ENCODE results near the gene ROR1. TPM values are rescaled to one million over a fixed set of nuclear protein-coding genes. Genes with fewer than 3 reads are reported as not detected.

ROR1 gene
- total RNA-seq, 6 donors from 2014 or later, result 19.7 to 39.8 (median 28.5) TPM

DNA sequence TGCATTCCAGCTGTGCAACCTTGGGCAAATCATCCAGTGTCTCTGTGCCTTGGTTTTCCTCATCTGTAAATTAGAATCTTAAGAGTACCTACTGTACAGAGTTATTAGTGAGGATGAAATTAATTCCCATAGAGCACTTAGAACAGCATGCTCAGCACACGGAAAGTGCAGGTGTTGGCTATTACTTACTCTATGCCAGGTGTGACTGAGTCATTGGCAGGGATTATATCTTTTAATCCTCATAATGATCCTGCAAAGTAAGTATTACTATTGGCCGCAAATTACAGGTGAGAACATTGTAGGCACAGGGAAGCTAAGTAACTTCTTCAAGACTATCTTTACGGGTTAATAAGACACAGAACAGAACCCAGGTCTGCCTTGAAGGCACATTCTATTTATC lies 423.3 kb downstream of the ROR1 start:
- Histone ChIP-seq H3K27me3 (no peaks in the 10 kb centered on the region), H3K27ac (no peak overlapping the region), H3K4me3 (no peak overlapping the region), H3K9me3 (no peaks in the 10 kb centered on the region), H3K4me1 (no peaks in the 10 kb centered on the region), H3K36me3 (no peaks in the 10 kb centered on the region)
- no peak for TF ChIP-seq POLR2AphosphoS5 (IDR thresholded peaks at IDR 0.05)
- TF ChIP-seq EP300 (IDR thresholded peaks at IDR 0.05), result no peak
- no peak for TF ChIP-seq POLR2A (IDR thresholded peaks at IDR 0.05)
- no peak for TF ChIP-seq CTCF (IDR thresholded peaks at IDR 0.05)
- DNase-seq, result no peak
- 93 to 97% methylated on average over 3 of the region's 3 CpGs for WGBS, 2 donors
- ATAC-seq (ENCODE audit: low FRiP score in 2 of 2), result no peak

GRCh38 chr1:64199154-64199553 lies 425.3 kb downstream of the ROR1 start:
- no peaks in the 10 kb centered on the region for H3K4me1 ChIP-seq
- no peak for ATAC-seq (ENCODE audit: low FRiP score in 2 of 2)
- TF ChIP-seq POLR2AphosphoS5 (IDR thresholded peaks at IDR 0.05) (no peak), POLR2A (IDR thresholded peaks at IDR 0.05) (no peak)
- no peak overlapping the region for H3K27ac ChIP-seq
- no peaks in the 10 kb centered on the region for H3K9me3 ChIP-seq
- WGBS, 2 donors, result 67 to 92% methylated on average over 1 to 2 of the region's 2 CpGs
- DNase-seq, result no peak
- no peak overlapping the region for H3K4me3 ChIP-seq
- H3K27me3 ChIP-seq, result no peaks in the 10 kb centered on the region
- H3K36me3 ChIP-seq, result no peaks in the 10 kb centered on the region

DNA sequence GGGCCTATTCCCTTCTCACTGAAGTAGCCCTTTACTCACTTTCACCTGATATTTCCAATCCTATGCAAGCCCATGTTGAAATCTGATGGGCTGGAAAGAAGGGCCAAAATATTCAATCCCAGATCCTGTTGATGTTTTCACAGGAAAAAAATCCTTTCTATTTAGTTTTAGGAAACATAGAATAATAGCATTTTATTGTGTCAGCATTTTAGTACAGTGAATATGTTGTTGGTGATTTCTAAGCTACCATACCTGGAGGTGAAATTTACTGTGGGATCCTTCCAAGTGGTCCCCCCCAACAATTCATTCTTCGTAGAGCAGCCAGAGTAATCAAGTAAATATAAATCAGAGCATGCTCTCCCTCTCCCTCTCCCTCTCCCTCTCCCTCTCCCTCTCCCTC lies 426.2 kb downstream of the ROR1 start:
- WGBS, 2 donors, result 0 to 79% methylated on average over 1 of the region's 1 CpG
- no peak for TF ChIP-seq EP300 (IDR thresholded peaks at IDR 0.05)
- no peak for TF ChIP-seq CTCF (IDR thresholded peaks at IDR 0.05)
- no peak for TF ChIP-seq POLR2AphosphoS5 (IDR thresholded peaks at IDR 0.05)
- no peak for TF ChIP-seq POLR2A (IDR thresholded peaks at IDR 0.05)
- H3K4me3 ChIP-seq, result no peak overlapping the region
- no peak for ATAC-seq (ENCODE audit: low FRiP score in 2 of 2)
- H3K36me3 ChIP-seq, result no peaks in the 10 kb centered on the region
- H3K27me3 ChIP-seq, result no peaks in the 10 kb centered on the region
- no peak for DNase-seq
- H3K27ac ChIP-seq, result no peak overlapping the region
- H3K9me3 ChIP-seq, result no peaks in the 10 kb centered on the region
- no peaks in the 10 kb centered on the region for H3K4me1 ChIP-seq

DNA sequence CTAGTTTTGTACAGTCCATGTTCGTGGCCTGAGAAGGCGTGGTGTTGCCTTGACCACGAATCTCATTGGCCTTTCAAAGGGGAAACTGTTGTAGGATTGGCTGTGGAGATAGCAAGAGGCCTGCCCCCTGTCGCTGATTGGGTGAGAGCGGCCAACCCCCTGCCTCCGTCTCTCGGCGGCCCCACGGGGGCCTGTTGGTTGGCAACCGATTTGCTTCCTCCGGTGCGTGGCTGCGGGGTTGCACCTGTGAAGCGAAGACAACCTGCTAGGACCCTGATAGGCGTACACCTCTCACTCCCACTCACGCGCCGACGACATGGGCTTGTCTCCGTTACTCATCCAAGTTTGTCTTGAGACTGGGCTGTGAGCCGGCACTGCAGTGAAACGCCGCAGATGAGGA lies 429.6 kb downstream of the ROR1 start, which contains the start of gene UBE2U:
TSS of gene UBE2U (plus strand) at position 204 of the 400 bp plus-strand sequence. CDS start 428 bp downstream, outside the sequence.
- TF ChIP-seq POLR2AphosphoS5 (IDR thresholded peaks at IDR 0.05), result no peak
- no peak for TF ChIP-seq CTCF (IDR thresholded peaks at IDR 0.05)
- no peak for TF ChIP-seq EP300 (IDR thresholded peaks at IDR 0.05)
- TF ChIP-seq POLR2A (IDR thresholded peaks at IDR 0.05), result no peak
- no peaks in the 10 kb centered on the region for H3K4me1 ChIP-seq
- no peaks in the 10 kb centered on the region for H3K36me3 ChIP-seq
- no peak within 1 kb of the TSS for H3K27ac ChIP-seq
- no peaks in the 10 kb centered on the region for H3K9me3 ChIP-seq
- 91 to 95% methylated on average over 23 of the region's 23 CpGs for WGBS, 2 donors
- ATAC-seq (ENCODE audit: low FRiP score in 2 of 2), result no peak
- H3K4me3 ChIP-seq, result no peak within 1 kb of the TSS
- H3K27me3 ChIP-seq, result no peaks in the 10 kb centered on the region
- peak in 1 of 2 donors; percentile 67 for DNase-seq

- TF ChIP-seq EP300 (IDR thresholded peaks at IDR 0.05), result no peak
- TF ChIP-seq POLR2A (IDR thresholded peaks at IDR 0.05), result no peak
- no peak for TF ChIP-seq CTCF (IDR thresholded peaks at IDR 0.05)
- no peak for TF ChIP-seq POLR2AphosphoS5 (IDR thresholded peaks at IDR 0.05)
- 80 to 84% methylated on average over 2 of the region's 2 CpGs for WGBS, 2 donors
These were observed 435.4 kb downstream of the ROR1 start for GRCh38 chr1:64209221-64209620.

More at GRCh38 chr1:64209221-64209620, 435.4 kb downstream of the ROR1 start:
- Histone ChIP-seq H3K4me3 (no peak overlapping the region), H3K27ac (no peak overlapping the region), H3K27me3 (no peaks in the 10 kb centered on the region), H3K4me1 (no peaks in the 10 kb centered on the region), H3K36me3 (no peaks in the 10 kb centered on the region), H3K9me3 (no peaks in the 10 kb centered on the region)
- no peak for DNase-seq
- no peak for ATAC-seq (ENCODE audit: low FRiP score in 2 of 2)
